WTC11 (cell line): Measurements from ENCODE around the gene ZAR1. TPM values are rescaled to one million over a fixed set of nuclear protein-coding genes. Genes with fewer than 3 reads are reported as not detected.
A peak's percentile ranks its signal among the peaks of the same experiment; 100 is the strongest.

ENCODE experiments used
- ESRRA ChIP-seq: sonication (generic); formaldehyde crosslinking; IDR thresholded peaks from 2 replicates; pipeline ENCODE4 v1.8.1; 2022; ENCODE audit warnings: mild to moderate bottlenecking, missing genetic modification reagents, borderline replicate concordance
- FOXJ3 ChIP-seq: sonication (generic); formaldehyde crosslinking; IDR thresholded peaks from 2 replicates; pipeline ENCODE4 v1.9.0; 2021; ENCODE audit warnings: missing genetic modification reagents, mild to moderate bottlenecking, borderline replicate concordance
- FOXP1 ChIP-seq: sonication (generic); formaldehyde crosslinking; IDR thresholded peaks from 2 replicates; pipeline ENCODE4 v1.8.0; 2022; ENCODE audit warnings: missing genetic modification reagents, mild to moderate bottlenecking, moderate library complexity, borderline replicate concordance
- TCF7 ChIP-seq: sonication (generic); formaldehyde crosslinking; IDR thresholded peaks from 2 replicates; pipeline ENCODE4 v1.8.0; 2022; ENCODE audit warnings: mild to moderate bottlenecking, low read depth, missing genetic modification reagents, moderate library complexity
- TEAD1 ChIP-seq: sonication (generic); formaldehyde crosslinking; IDR thresholded peaks from 2 replicates; pipeline ENCODE4 v1.8.0; 2022; ENCODE audit warnings: mild to moderate bottlenecking, missing genetic modification reagents
- TP53 ChIP-seq: sonication (generic); formaldehyde crosslinking; IDR thresholded peaks from 2 replicates; pipeline ENCODE4 v1.8.1; 2023; ENCODE audit warnings: mild to moderate bottlenecking, missing genetic modification reagents
- ZNF138 ChIP-seq: sonication (generic); formaldehyde crosslinking; conservative IDR thresholded peaks from 2 replicates; pipeline ENCODE4 v1.8.1; 2022; ENCODE audit warnings: mild to moderate bottlenecking, moderate library complexity, missing genetic modification reagents
- ZNF219 ChIP-seq: sonication (generic); formaldehyde crosslinking; IDR thresholded peaks from 2 replicates; pipeline ENCODE4 v1.8.0; 2023; ENCODE audit warnings: missing genetic modification reagents, mild to moderate bottlenecking, borderline replicate concordance
- ZNF396 ChIP-seq: fragments of 250-450 bp; sonication (Bioruptor Pico); IDR thresholded peaks from 2 replicates; pipeline ENCODE4 v1.8.0; 2021; ENCODE audit warnings: mild to moderate bottlenecking, moderate library complexity, borderline replicate concordance
- total RNA-seq: library from RNA; stranded (reverse); gene quantifications from 3 replicates; pipeline ENCODE4 v1.2.3, GENCODE V29; 2021
- TF ChIP-seq, protein P1 (sequence below): sonication (generic); formaldehyde crosslinking; IDR thresholded peaks from 2 replicates; pipeline ENCODE4 v1.8.1; 2022; ENCODE audit warnings: mild to moderate bottlenecking, moderate library complexity, missing genetic modification reagents
- TF ChIP-seq, protein P2 (sequence below): sonication (generic); formaldehyde crosslinking; IDR thresholded peaks from 2 replicates; pipeline ENCODE4 v1.8.1; 2022; ENCODE audit warnings: low read depth, missing genetic modification reagents, borderline replicate concordance
- TF ChIP-seq, protein P3 (sequence below): sonication (generic); formaldehyde crosslinking; IDR thresholded peaks from 2 replicates; pipeline ENCODE4 v1.8.1; 2023; ENCODE audit warnings: mild to moderate bottlenecking, missing genetic modification reagents
- TF ChIP-seq, protein P4 (sequence below): sonication (generic); formaldehyde crosslinking; IDR thresholded peaks from 2 replicates; pipeline ENCODE4 v1.8.1; 2023; ENCODE audit warnings: mild to moderate bottlenecking, missing genetic modification reagents, borderline replicate concordance
- TF ChIP-seq, protein P5 (sequence below): sonication (generic); formaldehyde crosslinking; IDR thresholded peaks from 2 replicates; pipeline ENCODE4 v1.8.0; 2022; ENCODE audit warnings: mild to moderate bottlenecking, missing genetic modification reagents
- TF ChIP-seq, protein P6 (sequence below): sonication (generic); formaldehyde crosslinking; IDR thresholded peaks from 2 replicates; pipeline ENCODE4 v1.8.0; 2022; ENCODE audit warnings: missing genetic modification reagents
- TF ChIP-seq, protein P7 (sequence below): sonication (generic); formaldehyde crosslinking; IDR thresholded peaks from 2 replicates; pipeline ENCODE4 v1.8.0; 2023; ENCODE audit warnings: missing genetic modification reagents, mild to moderate bottlenecking, borderline replicate concordance
- TF ChIP-seq, protein P8 (sequence below): fragments of 250-450 bp; sonication (Bioruptor Pico); IDR thresholded peaks from 2 replicates; pipeline ENCODE4 v1.9.0; 2021; ENCODE audit warnings: moderate library complexity, mild to moderate bottlenecking, inconsistent platforms, borderline replicate concordance
- TF ChIP-seq, protein P9 (sequence below): fragments of 250-450 bp; sonication (Bioruptor Pico); IDR thresholded peaks from 2 replicates; pipeline ENCODE4 v1.9.0; 2021; ENCODE audit warnings: mild to moderate bottlenecking

Gene ZAR1
- total RNA-seq, 1 experiment from 2014 or later: 1.4 TPM

DNA sequence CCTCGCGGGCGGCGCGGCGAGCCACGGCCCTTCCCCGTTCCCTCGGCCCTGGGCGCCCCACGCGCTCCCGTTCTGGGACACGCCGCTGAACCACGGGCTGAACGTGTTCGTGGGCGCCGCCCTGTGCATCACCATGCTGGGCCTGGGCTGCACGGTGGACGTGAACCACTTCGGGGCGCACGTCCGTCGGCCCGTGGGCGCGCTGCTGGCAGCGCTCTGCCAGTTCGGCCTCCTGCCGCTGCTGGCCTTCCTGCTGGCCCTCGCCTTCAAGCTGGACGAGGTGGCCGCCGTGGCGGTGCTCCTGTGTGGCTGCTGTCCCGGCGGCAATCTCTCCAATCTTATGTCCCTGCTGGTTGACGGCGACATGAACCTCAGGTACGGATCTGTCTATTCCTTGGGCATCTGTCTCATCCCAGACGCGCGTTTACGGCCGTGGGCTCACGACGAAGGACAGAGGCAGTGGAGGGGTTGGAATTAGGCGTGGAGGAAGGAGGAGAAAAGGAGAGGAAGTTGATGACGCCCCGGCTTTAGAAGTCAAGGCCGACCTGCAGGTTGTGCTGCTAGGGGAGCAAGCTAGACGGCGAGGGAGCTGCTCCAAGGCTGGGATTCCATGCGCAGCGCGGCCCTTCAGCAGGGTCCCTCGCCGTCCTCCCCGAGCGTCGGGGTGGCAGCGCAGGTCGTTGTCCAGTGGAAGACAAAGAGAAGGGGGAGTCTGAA lies 6.1 kb upstream of the ZAR1 start (continued):
- TF ChIP-seq, protein P1, sequence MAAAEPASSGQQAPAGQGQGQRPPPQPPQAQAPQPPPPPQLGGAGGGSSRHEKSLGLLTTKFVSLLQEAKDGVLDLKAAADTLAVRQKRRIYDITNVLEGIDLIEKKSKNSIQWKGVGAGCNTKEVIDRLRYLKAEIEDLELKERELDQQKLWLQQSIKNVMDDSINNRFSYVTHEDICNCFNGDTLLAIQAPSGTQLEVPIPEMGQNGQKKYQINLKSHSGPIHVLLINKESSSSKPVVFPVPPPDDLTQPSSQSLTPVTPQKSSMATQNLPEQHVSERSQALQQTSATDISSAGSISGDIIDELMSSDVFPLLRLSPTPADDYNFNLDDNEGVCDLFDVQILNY (CRISPR knock-in tag): 0 out of 2 replicates have a peak, but pooled peaks have one; percentile 73
- TF ChIP-seq, protein P2, sequence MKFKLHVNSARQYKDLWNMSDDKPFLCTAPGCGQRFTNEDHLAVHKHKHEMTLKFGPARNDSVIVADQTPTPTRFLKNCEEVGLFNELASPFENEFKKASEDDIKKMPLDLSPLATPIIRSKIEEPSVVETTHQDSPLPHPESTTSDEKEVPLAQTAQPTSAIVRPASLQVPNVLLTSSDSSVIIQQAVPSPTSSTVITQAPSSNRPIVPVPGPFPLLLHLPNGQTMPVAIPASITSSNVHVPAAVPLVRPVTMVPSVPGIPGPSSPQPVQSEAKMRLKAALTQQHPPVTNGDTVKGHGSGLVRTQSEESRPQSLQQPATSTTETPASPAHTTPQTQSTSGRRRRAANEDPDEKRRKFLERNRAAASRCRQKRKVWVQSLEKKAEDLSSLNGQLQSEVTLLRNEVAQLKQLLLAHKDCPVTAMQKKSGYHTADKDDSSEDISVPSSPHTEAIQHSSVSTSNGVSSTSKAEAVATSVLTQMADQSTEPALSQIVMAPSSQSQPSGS: no peak
- no peak for TF ChIP-seq ZNF219 (CRISPR knock-in tag)
- no peak for TF ChIP-seq ZNF396 (CRISPR knock-in tag)
- peak; percentile 62; the same call in 1 of the 2 replicates for TF ChIP-seq TCF7 (CRISPR knock-in tag)
- TF ChIP-seq TEAD1 (CRISPR knock-in tag): no peak
- TF ChIP-seq, protein P3, sequence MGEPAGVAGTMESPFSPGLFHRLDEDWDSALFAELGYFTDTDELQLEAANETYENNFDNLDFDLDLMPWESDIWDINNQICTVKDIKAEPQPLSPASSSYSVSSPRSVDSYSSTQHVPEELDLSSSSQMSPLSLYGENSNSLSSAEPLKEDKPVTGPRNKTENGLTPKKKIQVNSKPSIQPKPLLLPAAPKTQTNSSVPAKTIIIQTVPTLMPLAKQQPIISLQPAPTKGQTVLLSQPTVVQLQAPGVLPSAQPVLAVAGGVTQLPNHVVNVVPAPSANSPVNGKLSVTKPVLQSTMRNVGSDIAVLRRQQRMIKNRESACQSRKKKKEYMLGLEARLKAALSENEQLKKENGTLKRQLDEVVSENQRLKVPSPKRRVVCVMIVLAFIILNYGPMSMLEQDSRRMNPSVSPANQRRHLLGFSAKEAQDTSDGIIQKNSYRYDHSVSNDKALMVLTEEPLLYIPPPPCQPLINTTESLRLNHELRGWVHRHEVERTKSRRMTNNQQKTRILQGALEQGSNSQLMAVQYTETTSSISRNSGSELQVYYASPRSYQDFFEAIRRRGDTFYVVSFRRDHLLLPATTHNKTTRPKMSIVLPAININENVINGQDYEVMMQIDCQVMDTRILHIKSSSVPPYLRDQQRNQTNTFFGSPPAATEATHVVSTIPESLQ (CRISPR knock-in tag): no peak
- TF ChIP-seq FOXP1: peak; percentile 93; the same call in 1 of the 2 replicates
- TF ChIP-seq, protein P4, sequence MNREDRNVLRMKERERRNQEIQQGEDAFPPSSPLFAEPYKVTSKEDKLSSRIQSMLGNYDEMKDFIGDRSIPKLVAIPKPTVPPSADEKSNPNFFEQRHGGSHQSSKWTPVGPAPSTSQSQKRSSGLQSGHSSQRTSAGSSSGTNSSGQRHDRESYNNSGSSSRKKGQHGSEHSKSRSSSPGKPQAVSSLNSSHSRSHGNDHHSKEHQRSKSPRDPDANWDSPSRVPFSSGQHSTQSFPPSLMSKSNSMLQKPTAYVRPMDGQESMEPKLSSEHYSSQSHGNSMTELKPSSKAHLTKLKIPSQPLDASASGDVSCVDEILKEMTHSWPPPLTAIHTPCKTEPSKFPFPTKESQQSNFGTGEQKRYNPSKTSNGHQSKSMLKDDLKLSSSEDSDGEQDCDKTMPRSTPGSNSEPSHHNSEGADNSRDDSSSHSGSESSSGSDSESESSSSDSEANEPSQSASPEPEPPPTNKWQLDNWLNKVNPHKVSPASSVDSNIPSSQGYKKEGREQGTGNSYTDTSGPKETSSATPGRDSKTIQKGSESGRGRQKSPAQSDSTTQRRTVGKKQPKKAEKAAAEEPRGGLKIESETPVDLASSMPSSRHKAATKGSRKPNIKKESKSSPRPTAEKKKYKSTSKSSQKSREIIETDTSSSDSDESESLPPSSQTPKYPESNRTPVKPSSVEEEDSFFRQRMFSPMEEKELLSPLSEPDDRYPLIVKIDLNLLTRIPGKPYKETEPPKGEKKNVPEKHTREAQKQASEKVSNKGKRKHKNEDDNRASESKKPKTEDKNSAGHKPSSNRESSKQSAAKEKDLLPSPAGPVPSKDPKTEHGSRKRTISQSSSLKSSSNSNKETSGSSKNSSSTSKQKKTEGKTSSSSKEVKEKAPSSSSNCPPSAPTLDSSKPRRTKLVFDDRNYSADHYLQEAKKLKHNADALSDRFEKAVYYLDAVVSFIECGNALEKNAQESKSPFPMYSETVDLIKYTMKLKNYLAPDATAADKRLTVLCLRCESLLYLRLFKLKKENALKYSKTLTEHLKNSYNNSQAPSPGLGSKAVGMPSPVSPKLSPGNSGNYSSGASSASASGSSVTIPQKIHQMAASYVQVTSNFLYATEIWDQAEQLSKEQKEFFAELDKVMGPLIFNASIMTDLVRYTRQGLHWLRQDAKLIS (CRISPR knock-in tag): no peak
- no peak for TF ChIP-seq ZNF138
- TF ChIP-seq, protein P5, sequence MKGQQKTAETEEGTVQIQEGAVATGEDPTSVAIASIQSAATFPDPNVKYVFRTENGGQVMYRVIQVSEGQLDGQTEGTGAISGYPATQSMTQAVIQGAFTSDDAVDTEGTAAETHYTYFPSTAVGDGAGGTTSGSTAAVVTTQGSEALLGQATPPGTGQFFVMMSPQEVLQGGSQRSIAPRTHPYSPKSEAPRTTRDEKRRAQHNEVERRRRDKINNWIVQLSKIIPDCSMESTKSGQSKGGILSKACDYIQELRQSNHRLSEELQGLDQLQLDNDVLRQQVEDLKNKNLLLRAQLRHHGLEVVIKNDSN (CRISPR knock-in tag): no peak
- no peak for TF ChIP-seq TP53 (CRISPR knock-in tag)
- no peak for TF ChIP-seq ESRRA (CRISPR knock-in tag)
- TF ChIP-seq, protein P6, sequence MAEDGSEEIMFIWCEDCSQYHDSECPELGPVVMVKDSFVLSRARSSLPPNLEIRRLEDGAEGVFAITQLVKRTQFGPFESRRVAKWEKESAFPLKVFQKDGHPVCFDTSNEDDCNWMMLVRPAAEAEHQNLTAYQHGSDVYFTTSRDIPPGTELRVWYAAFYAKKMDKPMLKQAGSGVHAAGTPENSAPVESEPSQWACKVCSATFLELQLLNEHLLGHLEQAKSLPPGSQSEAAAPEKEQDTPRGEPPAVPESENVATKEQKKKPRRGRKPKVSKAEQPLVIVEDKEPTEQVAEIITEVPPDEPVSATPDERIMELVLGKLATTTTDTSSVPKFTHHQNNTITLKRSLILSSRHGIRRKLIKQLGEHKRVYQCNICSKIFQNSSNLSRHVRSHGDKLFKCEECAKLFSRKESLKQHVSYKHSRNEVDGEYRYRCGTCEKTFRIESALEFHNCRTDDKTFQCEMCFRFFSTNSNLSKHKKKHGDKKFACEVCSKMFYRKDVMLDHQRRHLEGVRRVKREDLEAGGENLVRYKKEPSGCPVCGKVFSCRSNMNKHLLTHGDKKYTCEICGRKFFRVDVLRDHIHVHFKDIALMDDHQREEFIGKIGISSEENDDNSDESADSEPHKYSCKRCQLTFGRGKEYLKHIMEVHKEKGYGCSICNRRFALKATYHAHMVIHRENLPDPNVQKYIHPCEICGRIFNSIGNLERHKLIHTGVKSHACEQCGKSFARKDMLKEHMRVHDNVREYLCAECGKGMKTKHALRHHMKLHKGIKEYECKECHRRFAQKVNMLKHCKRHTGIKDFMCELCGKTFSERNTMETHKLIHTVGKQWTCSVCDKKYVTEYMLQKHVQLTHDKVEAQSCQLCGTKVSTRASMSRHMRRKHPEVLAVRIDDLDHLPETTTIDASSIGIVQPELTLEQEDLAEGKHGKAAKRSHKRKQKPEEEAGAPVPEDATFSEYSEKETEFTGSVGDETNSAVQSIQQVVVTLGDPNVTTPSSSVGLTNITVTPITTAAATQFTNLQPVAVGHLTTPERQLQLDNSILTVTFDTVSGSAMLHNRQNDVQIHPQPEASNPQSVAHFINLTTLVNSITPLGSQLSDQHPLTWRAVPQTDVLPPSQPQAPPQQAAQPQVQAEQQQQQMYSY (CRISPR knock-in tag): 0 out of 2 replicates have a peak, but pooled peaks have one; percentile 10
- TF ChIP-seq, protein P7, sequence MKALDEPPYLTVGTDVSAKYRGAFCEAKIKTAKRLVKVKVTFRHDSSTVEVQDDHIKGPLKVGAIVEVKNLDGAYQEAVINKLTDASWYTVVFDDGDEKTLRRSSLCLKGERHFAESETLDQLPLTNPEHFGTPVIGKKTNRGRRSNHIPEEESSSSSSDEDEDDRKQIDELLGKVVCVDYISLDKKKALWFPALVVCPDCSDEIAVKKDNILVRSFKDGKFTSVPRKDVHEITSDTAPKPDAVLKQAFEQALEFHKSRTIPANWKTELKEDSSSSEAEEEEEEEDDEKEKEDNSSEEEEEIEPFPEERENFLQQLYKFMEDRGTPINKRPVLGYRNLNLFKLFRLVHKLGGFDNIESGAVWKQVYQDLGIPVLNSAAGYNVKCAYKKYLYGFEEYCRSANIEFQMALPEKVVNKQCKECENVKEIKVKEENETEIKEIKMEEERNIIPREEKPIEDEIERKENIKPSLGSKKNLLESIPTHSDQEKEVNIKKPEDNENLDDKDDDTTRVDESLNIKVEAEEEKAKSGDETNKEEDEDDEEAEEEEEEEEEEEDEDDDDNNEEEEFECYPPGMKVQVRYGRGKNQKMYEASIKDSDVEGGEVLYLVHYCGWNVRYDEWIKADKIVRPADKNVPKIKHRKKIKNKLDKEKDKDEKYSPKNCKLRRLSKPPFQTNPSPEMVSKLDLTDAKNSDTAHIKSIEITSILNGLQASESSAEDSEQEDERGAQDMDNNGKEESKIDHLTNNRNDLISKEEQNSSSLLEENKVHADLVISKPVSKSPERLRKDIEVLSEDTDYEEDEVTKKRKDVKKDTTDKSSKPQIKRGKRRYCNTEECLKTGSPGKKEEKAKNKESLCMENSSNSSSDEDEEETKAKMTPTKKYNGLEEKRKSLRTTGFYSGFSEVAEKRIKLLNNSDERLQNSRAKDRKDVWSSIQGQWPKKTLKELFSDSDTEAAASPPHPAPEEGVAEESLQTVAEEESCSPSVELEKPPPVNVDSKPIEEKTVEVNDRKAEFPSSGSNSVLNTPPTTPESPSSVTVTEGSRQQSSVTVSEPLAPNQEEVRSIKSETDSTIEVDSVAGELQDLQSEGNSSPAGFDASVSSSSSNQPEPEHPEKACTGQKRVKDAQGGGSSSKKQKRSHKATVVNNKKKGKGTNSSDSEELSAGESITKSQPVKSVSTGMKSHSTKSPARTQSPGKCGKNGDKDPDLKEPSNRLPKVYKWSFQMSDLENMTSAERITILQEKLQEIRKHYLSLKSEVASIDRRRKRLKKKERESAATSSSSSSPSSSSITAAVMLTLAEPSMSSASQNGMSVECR (CRISPR knock-in tag): no peak
- TF ChIP-seq, protein P8, sequence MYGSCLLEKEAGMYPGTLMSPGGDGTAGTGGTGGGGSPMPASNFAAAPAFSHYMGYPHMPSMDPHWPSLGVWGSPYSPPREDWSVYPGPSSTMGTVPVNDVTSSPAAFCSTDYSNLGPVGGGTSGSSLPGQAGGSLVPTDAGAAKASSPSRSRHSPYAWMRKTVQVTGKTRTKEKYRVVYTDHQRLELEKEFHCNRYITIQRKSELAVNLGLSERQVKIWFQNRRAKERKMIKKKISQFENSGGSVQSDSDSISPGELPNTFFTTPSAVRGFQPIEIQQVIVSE: no peak
- TF ChIP-seq FOXJ3 (CRISPR knock-in tag): no peak
- TF ChIP-seq, protein P9, sequence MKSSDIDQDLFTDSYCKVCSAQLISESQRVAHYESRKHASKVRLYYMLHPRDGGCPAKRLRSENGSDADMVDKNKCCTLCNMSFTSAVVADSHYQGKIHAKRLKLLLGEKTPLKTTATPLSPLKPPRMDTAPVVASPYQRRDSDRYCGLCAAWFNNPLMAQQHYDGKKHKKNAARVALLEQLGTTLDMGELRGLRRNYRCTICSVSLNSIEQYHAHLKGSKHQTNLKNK (CRISPR knock-in tag): no peak
